GM19467 (cell line): ENCODE measurements around the gene ZMIZ1.

Experiments
- ATAC-seq: cut with Tn5 transposase; IDR thresholded peaks from one replicate; pipeline ENCODE4 v1.9.1; 2021; ENCODE audit warnings: mild to moderate bottlenecking, moderate library complexity; ENCODE audit not compliant: unreplicated experiment

Gene ZMIZ1

GRCh38 chr10:79136236-79137005 is 67.7 kb downstream of the ZMIZ1 start:
- ATAC-seq = no peak

GRCh38 chr10:79137300-79137756 is 68.6 kb downstream of the ZMIZ1 start:
- ATAC-seq = no peak

DNA sequence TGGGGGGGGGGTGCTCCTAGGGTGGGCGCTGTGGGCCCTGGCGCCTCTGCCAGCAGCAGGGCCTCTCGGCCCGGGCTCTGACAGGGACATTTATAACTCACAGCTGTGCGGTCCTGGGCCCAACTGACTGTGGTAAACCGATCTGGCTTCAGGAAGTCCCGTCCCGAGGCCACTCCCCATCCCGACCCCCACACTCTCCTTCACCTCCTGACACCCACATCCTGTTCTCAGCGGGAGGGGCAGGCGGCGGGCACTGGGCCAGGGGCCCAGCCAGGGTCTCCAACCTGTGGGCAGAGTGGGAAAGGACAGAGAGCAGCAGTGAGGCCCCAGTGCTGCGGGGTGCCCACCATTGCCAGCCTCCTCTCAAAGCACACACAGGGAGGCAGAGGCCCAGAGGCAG is 69.1 kb downstream of the ZMIZ1 start:
- ATAC-seq = peak; percentile 72

- no peak for ATAC-seq
Measured at GRCh38 chr10:79138449-79139123, 69.8 kb downstream of the ZMIZ1 start.

DNA sequence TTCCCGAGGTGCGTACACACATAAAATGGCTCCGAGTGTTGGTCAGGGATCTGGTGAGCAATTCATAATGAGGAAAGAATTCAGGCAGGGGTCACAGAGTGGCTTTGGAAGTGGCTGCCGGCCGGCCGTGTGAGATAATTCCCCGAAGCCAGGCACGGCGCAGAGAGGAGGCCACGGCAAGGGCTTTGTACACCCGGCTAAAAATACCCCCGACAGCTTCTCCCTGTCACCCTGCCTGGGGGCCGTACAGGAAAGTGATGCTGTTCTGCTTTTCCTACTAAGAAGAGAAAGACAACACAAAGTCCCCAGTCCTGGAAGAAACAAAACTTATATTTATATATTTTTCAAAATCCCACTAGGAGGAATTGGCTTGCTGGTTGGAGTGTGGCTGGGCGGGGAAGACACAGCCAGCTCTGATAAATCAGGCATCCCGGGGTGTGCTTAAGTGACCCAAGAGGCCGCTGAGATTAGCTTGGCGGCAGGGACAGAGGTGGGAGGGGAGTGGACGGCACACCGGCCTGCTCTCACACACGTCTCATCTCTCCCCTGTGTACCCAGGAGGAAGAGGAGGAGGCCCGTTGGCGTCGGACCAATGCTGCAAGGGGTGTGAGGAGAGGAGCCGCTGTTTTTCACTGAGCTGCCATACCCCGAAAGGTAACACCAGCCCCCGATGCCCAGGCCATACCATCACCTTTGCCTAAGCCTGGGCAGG is 70.5 kb downstream of the ZMIZ1 start:
- no peak for ATAC-seq

GRCh38 chr10:79140085-79140793 is 71.5 kb downstream of the ZMIZ1 start:
- ATAC-seq = no peak

- ATAC-seq = no peak
Measured at GRCh38 chr10:79140855-79141254, 72.1 kb downstream of the ZMIZ1 start.

DNA sequence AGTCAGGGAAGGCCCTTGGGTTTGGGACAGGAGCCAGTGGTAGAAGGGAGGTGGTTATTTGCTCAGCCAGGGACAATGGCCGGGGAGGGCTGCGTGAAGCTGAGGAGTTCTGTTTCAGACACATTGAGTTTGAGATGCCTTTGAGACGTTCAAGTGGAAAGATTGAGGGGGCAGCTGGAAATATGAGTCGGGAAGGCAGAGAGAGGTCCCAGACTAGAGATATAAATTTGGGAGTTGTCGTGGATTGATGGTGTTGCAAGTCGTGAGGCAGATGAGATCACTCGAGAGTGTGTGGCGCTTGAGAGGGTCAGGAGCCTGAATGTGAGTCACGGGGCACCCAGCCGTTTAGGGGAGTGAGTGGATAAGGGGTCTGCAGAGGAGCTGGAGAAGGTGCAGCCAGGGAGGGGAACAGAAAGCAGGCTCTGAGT is 73.3 kb downstream of the ZMIZ1 start:
- no peak for ATAC-seq

DNA sequence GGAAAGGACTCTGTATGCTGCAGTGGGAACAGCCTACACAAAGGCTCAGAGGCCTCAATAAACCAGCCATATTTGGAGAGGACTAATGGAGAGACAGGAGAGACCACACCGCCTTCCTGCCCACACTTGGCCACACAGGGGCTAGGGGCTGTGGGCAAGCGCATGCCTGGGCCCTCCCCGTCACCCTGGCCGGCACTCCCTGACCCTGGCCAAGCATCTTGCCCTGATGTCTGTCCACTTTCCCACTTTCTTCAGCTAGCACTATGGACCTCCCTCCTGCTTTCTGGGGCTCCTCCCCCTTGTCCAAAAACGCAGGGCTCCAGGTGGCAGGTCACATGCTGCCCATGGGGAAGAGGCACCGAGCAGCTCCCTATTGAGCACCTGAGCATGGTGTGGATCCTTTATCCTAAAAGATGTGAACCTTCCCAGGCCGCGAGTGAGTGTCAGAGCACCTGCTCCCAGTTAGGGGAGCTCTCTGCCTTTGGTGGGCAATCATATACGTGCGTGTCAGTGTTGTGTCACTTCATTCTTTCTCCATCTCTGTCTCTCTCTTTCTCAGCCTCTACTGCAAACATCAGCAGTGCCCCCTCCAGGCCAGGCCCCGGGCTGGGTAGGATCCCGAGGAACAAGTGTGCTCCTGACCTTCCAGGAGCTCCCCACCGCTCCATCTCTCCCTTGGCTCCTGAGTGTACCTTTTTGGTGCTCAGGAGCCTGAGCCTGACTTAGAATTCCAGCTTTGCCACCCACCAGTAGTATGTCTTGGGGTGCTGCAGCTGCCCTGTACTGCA is 74.0 kb downstream of the ZMIZ1 start:
- ATAC-seq = no peak

- ATAC-seq = no peak
Measured at GRCh38 chr10:79143879-79144278, 75.1 kb downstream of the ZMIZ1 start.

DNA sequence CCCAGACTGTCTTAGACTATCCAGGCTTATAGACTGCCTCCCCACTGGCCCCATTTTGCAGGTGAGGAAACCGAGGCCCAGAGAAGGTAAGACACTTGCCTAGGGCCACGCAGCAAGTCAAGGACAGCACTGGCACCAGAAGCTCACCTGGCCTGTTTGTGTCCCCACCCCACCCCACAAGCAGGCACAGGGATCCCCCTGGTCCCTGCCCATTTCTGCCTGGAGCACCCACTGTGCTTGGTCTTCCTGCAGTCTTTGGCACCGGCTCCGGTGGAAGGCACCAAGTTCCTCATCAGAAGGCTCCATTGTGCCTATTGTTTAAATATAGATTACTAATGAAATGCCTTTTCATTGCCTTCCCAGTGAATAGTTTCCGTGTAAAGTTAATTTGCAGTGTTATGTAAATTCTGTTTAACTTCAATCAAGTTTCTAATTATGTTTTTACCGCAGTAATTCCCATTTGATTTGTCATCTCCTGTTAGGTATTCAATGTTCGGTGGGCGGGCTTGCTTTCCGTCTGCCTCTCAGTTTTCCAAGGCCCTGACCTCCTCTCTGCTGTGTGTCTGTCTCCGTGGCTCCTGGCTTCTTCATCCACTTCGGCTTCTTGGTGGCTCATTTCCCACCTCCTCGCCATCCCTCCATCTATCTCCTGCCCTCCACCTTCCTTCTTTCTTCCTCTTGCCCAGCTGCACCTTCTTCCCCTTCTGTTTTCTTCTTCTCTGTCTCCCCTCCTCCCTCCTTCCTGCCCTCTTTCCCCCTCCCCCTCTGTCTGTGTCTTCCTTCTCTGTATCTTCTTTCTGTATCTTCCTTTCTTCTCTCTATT is 75.8 kb downstream of the ZMIZ1 start:
- ATAC-seq = no peak

- no peak for ATAC-seq
Measured at GRCh38 chr10:79145174-79145483, 76.4 kb downstream of the ZMIZ1 start.

GRCh38 chr10:79145517-79146470 is 77.0 kb downstream of the ZMIZ1 start:
- no peak for ATAC-seq

DNA sequence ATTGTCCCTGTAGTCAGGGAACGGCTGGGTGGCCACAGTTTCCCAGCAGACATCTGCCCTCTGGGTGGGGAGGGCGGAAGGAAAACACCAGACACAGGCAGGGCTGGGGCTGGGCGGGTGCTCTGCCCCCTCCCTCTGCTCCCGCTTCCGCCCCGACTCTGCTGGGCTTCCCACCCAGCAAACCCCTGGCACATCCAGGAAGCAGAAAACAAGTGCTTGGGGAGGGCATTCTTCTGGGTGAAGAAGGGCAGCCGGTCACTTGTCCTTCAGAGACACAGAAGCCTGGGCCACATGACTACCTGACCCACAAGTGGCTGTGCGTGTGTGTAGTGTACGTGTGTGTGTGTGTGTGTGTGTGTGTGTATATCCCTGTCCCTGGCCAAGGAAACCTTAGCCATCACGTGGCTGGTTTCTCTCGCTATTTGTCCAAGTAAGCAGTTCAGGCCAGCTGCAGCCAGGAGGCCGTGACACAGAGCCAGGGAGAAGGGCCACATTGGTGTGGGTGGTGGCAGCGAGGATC is 77.9 kb downstream of the ZMIZ1 start:
- ATAC-seq = no peak

DNA sequence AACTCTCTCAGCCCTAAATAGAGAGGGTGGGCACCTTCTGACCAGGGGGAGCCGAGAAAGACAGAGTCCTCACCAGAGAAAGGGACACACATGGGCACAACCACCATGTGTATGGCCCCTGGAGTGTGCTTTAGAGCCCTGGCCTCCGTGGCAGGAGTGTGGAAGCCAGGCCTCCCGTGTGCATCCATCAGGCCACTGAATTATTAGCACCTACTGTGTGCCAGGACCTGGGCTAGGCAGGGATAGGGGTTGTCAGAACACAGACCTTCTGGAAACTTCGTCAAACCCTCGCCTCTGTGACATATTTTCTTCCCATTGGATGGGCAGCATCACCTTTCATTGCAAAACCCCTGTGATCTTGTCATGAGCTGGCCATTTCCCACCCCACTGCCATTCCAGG is 78.5 kb downstream of the ZMIZ1 start:
- ATAC-seq = no peak

DNA sequence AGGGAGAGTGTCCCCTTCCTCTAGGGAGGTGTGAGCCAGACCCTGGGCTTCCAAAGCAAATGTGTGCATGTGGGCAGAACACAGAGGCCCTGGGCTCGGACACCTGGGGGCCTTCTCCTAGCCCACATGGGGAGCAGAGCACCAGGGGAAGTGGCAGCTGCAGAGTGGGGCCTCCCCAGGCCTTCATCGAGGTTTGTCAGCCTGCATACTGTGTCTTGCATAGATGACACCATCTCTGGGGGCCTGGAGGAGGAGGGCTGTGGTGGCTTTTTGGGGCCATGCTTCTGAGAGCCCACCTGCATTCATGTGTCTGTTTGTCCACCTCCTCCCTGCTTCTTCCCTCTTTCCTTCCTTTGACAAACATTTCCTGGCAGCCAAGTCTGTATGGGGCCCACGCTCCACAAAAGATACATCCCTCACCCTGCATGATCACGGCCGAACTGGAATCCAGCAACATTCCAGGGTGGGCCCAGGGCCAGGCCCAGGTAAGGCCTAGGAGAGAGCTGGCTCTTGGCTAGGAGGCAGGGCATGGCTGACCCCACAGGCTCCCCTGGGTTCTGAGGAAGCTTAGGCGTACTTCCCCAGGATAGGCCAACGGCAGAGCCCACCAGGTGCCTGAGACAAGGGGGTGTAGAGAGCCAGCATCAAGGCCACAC is 79.2 kb downstream of the ZMIZ1 start:
- no peak for ATAC-seq

DNA sequence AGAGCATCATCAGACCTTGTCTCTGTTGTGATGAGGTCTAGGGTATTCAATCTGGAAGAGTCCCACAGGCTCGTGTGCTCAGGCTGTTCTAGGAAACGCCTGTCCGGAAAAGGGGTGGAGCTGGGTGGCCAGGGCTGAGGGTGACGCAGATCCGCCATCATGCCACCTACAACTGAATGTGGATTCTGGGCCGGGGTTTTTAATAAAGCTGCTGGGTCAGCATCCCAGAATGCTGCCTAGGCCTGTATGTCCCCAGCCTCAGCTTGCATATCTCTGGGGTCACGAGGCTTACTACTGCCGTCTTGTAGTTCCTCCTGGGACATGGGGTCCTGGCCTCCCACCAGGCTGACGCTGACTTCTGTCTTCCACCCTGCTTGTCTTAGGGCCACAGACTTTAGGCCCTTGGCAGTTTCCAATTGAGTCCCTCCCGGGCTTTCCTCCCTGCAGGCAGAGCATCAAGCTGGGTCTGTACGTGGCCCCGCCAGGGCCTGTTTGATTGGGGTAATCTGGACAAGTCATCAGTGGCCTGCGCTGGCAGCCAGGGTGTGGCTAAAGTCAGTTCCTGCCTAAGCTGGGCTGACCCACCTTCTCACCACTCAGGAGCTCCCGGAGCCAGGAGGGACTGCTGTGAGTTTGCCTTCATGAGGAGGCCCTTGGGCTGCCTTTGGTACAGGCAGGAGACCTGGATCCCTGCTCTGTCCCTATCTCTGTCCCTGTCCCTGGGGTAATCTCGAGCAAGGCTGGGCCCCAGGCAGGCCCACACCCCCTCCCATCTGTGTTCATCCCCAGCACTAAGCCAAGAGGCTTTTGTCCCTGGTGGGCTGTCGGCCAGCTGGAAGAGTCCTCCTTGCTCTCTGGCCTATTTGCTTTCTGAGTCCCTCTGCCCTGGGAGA is 79.9 kb downstream of the ZMIZ1 start:
- no peak for ATAC-seq
